ENCODE data around the gene SPATA31C2. TPM values are rescaled to one million over a fixed set of nuclear protein-coding genes. Genes with fewer than 3 reads are reported as not detected.

SPATA31C2 gene
- total RNA-seq, 4 donors from 2014 or later: not detected

- TF ChIP-seq POLR2A (IDR thresholded peaks at IDR 0.05) (no peak), POLR2AphosphoS5 (IDR thresholded peaks at IDR 0.05) (no peak), CTCF (IDR thresholded peaks at IDR 0.05) (no peak), EP300 (IDR thresholded peaks at IDR 0.05) (no peak)
- Histone ChIP-seq H3K9me3 (no peaks in the 10 kb centered on the region), H3K27ac (no peak overlapping the region), H3K36me3 (no peaks in the 10 kb centered on the region), H3K27me3 (peaks cover 3% of the 10 kb centered on the region), H3K4me3 (no peak overlapping the region), H3K4me1 (no peaks in the 10 kb centered on the region)
- DNase-seq (ENCODE audit: low spot score in 2 of 2): no peak
- WGBS: 53% methylated on average over 4 of the region's 4 CpGs
Observed at GRCh38 chr9:88174324-88174723, 36.0 kb upstream of the SPATA31C2 start.

GRCh38 chr9:88173378-88173999 lies 35.2 kb upstream of the SPATA31C2 start:
- Histone ChIP-seq H3K27ac (no peak overlapping the region), H3K27me3 (peaks cover 3% of the 10 kb centered on the region), H3K9me3 (peaks cover 2% of the 10 kb centered on the region), H3K4me1 (no peaks in the 10 kb centered on the region), H3K4me3 (no peak overlapping the region), H3K36me3 (no peaks in the 10 kb centered on the region)
- TF ChIP-seq POLR2A (IDR thresholded peaks at IDR 0.05) (no peak), CTCF (IDR thresholded peaks at IDR 0.05) (peak in 1 of 2 donors; percentile 23)
- 70% methylated on average over 10 of the region's 10 CpGs for WGBS
- no peak for DNase-seq (ENCODE audit: low spot score in 2 of 2)

- Histone ChIP-seq H3K4me1 (no peaks in the 10 kb centered on the region), H3K4me3 (no peak overlapping the region), H3K27me3 (no peaks in the 10 kb centered on the region), H3K27ac (no peak overlapping the region), H3K9me3 (peaks cover 5% of the 10 kb centered on the region), H3K36me3 (no peaks in the 10 kb centered on the region)
- no peak for TF ChIP-seq POLR2AphosphoS5 (IDR thresholded peaks at IDR 0.05)
- no peak for TF ChIP-seq CTCF (IDR thresholded peaks at IDR 0.05)
- TF ChIP-seq EP300 (IDR thresholded peaks at IDR 0.05): no peak
- no peak for TF ChIP-seq POLR2A (IDR thresholded peaks at IDR 0.05)
- no peak for DNase-seq (ENCODE audit: low spot score in 2 of 2)
Observed at GRCh38 chr9:88169700-88170099, 31.4 kb upstream of the SPATA31C2 start.

GRCh38 chr9:88168564-88168963 lies 30.3 kb upstream of the SPATA31C2 start:
- Histone ChIP-seq H3K4me3 (no peak overlapping the region), H3K27me3 (no peaks in the 10 kb centered on the region), H3K9me3 (peaks cover 5% of the 10 kb centered on the region), H3K27ac (no peak overlapping the region), H3K4me1 (no peaks in the 10 kb centered on the region), H3K36me3 (no peaks in the 10 kb centered on the region)
- 80% methylated on average over 3 of the region's 3 CpGs for WGBS
- DNase-seq (ENCODE audit: low spot score in 2 of 2): no peak
- no peak for TF ChIP-seq POLR2A (IDR thresholded peaks at IDR 0.05)
- no peak for TF ChIP-seq POLR2AphosphoS5 (IDR thresholded peaks at IDR 0.05)
- no peak for TF ChIP-seq CTCF (IDR thresholded peaks at IDR 0.05)
- TF ChIP-seq EP300 (IDR thresholded peaks at IDR 0.05): no peak

- no peak overlapping the region for H3K4me3 ChIP-seq
- 87% methylated on average over 1 of the region's 1 CpG for WGBS
- H3K9me3 ChIP-seq: peaks cover 5% of the 10 kb centered on the region
- no peaks in the 10 kb centered on the region for H3K4me1 ChIP-seq
- no peak for DNase-seq (ENCODE audit: low spot score in 2 of 2)
- no peak overlapping the region for H3K27ac ChIP-seq
- no peaks in the 10 kb centered on the region for H3K36me3 ChIP-seq
- no peaks in the 10 kb centered on the region for H3K27me3 ChIP-seq
- TF ChIP-seq EP300 (IDR thresholded peaks at IDR 0.05) (no peak), POLR2A (IDR thresholded peaks at IDR 0.05) (no peak), POLR2AphosphoS5 (IDR thresholded peaks at IDR 0.05) (no peak), CTCF (IDR thresholded peaks at IDR 0.05) (no peak)
Observed at GRCh38 chr9:88166660-88167059, 28.4 kb upstream of the SPATA31C2 start.
